ENCODE results near the gene FOXF2. TPM values are rescaled to one million over a fixed set of nuclear protein-coding genes. Genes with fewer than 3 reads are reported as not detected.
A peak's percentile ranks its signal among the peaks of the same experiment; 100 is the strongest.

The FOXF2 gene
- total and polyA plus RNA-seq, 2 of the 4 experiments (the other 2 are of a cell fraction): 2.5 to 16.3 TPM

DNA sequence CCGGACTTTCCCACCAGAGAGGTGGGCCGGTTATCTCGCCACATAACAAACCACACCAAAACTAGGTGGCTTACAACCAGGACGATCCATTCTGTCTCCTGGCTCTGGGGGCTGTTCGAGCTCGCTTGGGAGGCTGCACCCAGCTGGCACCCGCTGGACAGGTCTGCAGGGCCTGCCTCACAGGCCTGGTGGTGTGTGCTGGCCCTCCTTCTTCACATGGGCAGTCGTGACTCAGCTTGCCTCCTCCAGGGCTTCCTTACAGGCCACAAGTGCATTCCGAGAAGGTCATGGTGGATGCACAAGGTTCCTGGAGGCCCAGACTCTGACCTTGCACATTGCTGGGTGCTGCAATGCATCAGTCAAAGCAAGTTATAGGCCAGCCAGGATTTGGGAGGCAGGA, 34.2 kb downstream of the FOXF2 start:
- Histone ChIP-seq H2AK9ac (replicated peaks; ENCODE audit: low read depth, low read length, poor library complexity) (no peak overlapping the region), H3K4me1 (ENCODE audit: control insufficient read depth, insufficient read depth, low read length) (peaks cover 6% of the 10 kb centered on the region), H4K20me1 (ENCODE audit: insufficient read depth, low read length) (no peaks in the 10 kb centered on the region), H4K91ac (ENCODE audit: insufficient read depth, low read depth, low read length) (no peak overlapping the region), H3K23ac (ENCODE audit: low read depth, low read length) (no peak overlapping the region), H2BK20ac (ENCODE audit: low read depth, low read length) (no peak overlapping the region), H3K4ac (ENCODE audit: low read depth, low read length) (no peak overlapping the region), H2BK15ac (ENCODE audit: low read depth, low read length) (no peak overlapping the region), H3K56ac (ENCODE audit: extremely low read depth, insufficient read depth, low read length) (no peak overlapping the region), H3K4me3 (ENCODE audit: insufficient read depth, low read depth, low read length) (no peak overlapping the region), H3K14ac (replicated peaks; ENCODE audit: low read depth, low read length) (no peak overlapping the region), H3K9ac (ENCODE audit: low read depth, low read length) (no peak overlapping the region), H3K4me2 (ENCODE audit: low read depth, low read length) (no peak overlapping the region), H3K27ac (ENCODE audit: insufficient read depth, low read length) (no peak overlapping the region), H3K9me1 (ENCODE audit: insufficient read depth, low read length) (no peaks in the 10 kb centered on the region), H2BK120ac (ENCODE audit: low read depth, low read length) (no peak overlapping the region), H3K27me3 (ENCODE audit: control insufficient read depth, insufficient read depth, low read length) (peaks cover 8% of the 10 kb centered on the region; the same call in 1 of the 2 replicates), H2AK5ac (ENCODE audit: low read depth, low read length) (no peak overlapping the region; the same call in 1 of the 2 replicates), H3K36me3 (ENCODE audit: control insufficient read depth, insufficient read depth, low read length) (no peaks in the 10 kb centered on the region), H4K5ac (ENCODE audit: low read depth, low read length) (no peak overlapping the region), H4K8ac (ENCODE audit: low read depth in 2 of 2, low read length in 2 of 2) (no peak overlapping the region), H2BK5ac (ENCODE audit: low read depth, low read length, poor library complexity, severe bottlenecking) (no peak overlapping the region), H2AFZ (replicated peaks; ENCODE audit: low read length, poor library complexity) (no peak overlapping the region), H3K79me1 (ENCODE audit: low read depth in 1 of 2, low read length in 2 of 2) (no peaks in the 10 kb centered on the region), H3K9me3 (ENCODE audit: control insufficient read depth, insufficient read depth, low read length) (no peaks in the 10 kb centered on the region), H3K18ac (ENCODE audit: low read depth, low read length) (no peak overlapping the region)
- POLR2A ChIA-PET (ENCODE audit: unreplicated experiment): interaction anchor here (0.5 kb wide), 1 partner anchor 32 kb away, joined by 7 read pairs; no protein-coding TSS in a partner anchor
- ATAC-seq (ENCODE audit: low read depth) (peak; percentile 11; the same call in 1 of the 2 replicates), DNase-seq (no peak)
- 90% methylated on average over 2 of the region's 9 CpGs; no CpG with 5 or more reads in 1 of the 2 experiments for WGBS, 2 experiments (ENCODE audit: extremely low coverage in 2 of 2, insufficient read length in 1 of 2)
- intact Hi-C loops (cut with micrococcal nuclease): no loop called here
- TF ChIP-seq RCOR1 (IDR thresholded peaks at IDR 0.05; ENCODE audit: insufficient replicate concordance, low read length) (no peak), CHD1 (IDR thresholded peaks at IDR 0.05; ENCODE audit: low read depth, low read length) (no peak), MAFK (IDR thresholded peaks at IDR 0.05; ENCODE audit: low read depth, low read length) (no peak), MAZ (IDR thresholded peaks at IDR 0.05; ENCODE audit: borderline replicate concordance, low read depth, low read length) (no peak)
- no TSS peak for BruUV-seq (replicated peaks)
- in situ Hi-C loops (cut with MboI; ENCODE audit: low sequenced_read_pairs): no loop called here
- CTCF ChIA-PET: interaction anchor here (1.0 to 1.3 kb wide), 3 partner anchors 26 to 40 kb away, joined by 3 to 4 read pairs (median 3); no protein-coding TSS in a partner anchor
- dilution Hi-C loops (cut with HindIII; ENCODE audit: low sequenced_read_pairs, unreplicated experiment): no loop called here

All from IMR-90 (cell line).